ENCODE results near the gene FOXB1.

- TF ChIP-seq EZH2 (IDR thresholded peaks at IDR 0.05; ENCODE audit: borderline replicate concordance, insufficient read depth, low read depth, low read length, poor library complexity, severe bottlenecking) (no peak), CTCF (IDR thresholded peaks at IDR 0.05) (no peak)
Observed at GRCh38 chr15:59965741-59966140, 38.4 kb upstream of the FOXB1 start.
